IPS-NIHi7 (cell line): ENCODE results near the gene PEX6.
A peak's percentile ranks its signal among the peaks of the same experiment; 100 is the strongest.
"Not testable (repeated sequence)": the region's sequence is repeated elsewhere in the genome, so short reads cannot be mapped to it uniquely, and the experiment has no call there.

ENCODE experiments used
- DNase-seq: peaks from one replicate; pipeline ENCODE4 v3.0.0; 2012; ENCODE audit warnings: mixed read lengths; ENCODE audit errors: extremely low spot score

The PEX6 gene

GRCh38 chr6:42963855-42964605 is 15.0 kb downstream of the PEX6 start:
- peak; percentile 84 for DNase-seq

- DNase-seq = no peak
These were observed 15.7 kb downstream of the PEX6 start for GRCh38 chr6:42963179-42963854.

- DNase-seq = no peak
These were observed 16.3 kb downstream of the PEX6 start for GRCh38 chr6:42962502-42963178.

- DNase-seq = no peak
These were observed 16.9 kb downstream of the PEX6 start for GRCh38 chr6:42962096-42962495.

GRCh38 chr6:42961020-42961470 is 17.9 kb downstream of the PEX6 start:
- DNase-seq = no peak

GRCh38 chr6:42960243-42961019 is 18.6 kb downstream of the PEX6 start, which contains the start of gene GNMT:
Gene GNMT, plus strand, starts transcription at chr6:42960754. Its CDS starts 14 bp downstream, at chr6:42960768.
- peak; percentile 88 for DNase-seq

- DNase-seq = no peak
These were observed 19.1 kb downstream of the PEX6 start for GRCh38 chr6:42959917-42960242.

- DNase-seq = no peak
These were observed 20.9 kb downstream of the PEX6 start for GRCh38 chr6:42958125-42958524.

- DNase-seq = not testable (repeated sequence)
These were observed 24.6 kb downstream of the PEX6 start for GRCh38 chr6:42954405-42954804.

GRCh38 chr6:42952389-42952788 is 26.6 kb downstream of the PEX6 start:
- DNase-seq = no peak

- no peak for DNase-seq
These were observed 31.0 kb downstream of the PEX6 start for GRCh38 chr6:42947950-42948349.

- DNase-seq = no peak
These were observed 36.5 kb downstream of the PEX6 start for GRCh38 chr6:42942444-42942843.

GRCh38 chr6:42941356-42941755 is 37.6 kb downstream of the PEX6 start:
- not testable (repeated sequence) for DNase-seq

GRCh38 chr6:42940493-42941045 is 38.4 kb downstream of the PEX6 start:
- DNase-seq = no peak

- DNase-seq = no peak
These were observed 39.2 kb downstream of the PEX6 start for GRCh38 chr6:42939810-42940167.

- DNase-seq = no peak
These were observed 39.8 kb downstream of the PEX6 start for GRCh38 chr6:42938987-42939809.

- DNase-seq = no peak
These were observed 40.6 kb downstream of the PEX6 start for GRCh38 chr6:42938428-42938796.

- DNase-seq = no peak
These were observed 41.2 kb downstream of the PEX6 start for GRCh38 chr6:42937548-42938427.

GRCh38 chr6:42936398-42936797 is 42.6 kb downstream of the PEX6 start:
- no peak for DNase-seq

GRCh38 chr6:42935322-42935721 is 43.7 kb downstream of the PEX6 start:
- no peak for DNase-seq
